Measurements from ENCODE around the gene NRXN2. TPM values are rescaled to one million over a fixed set of nuclear protein-coding genes. Genes with fewer than 3 reads are reported as not detected.

NRXN2 gene
- total and polyA plus RNA-seq, 5 donors from 2014 or later = 0.42 TPM; not detected in 4

DNA sequence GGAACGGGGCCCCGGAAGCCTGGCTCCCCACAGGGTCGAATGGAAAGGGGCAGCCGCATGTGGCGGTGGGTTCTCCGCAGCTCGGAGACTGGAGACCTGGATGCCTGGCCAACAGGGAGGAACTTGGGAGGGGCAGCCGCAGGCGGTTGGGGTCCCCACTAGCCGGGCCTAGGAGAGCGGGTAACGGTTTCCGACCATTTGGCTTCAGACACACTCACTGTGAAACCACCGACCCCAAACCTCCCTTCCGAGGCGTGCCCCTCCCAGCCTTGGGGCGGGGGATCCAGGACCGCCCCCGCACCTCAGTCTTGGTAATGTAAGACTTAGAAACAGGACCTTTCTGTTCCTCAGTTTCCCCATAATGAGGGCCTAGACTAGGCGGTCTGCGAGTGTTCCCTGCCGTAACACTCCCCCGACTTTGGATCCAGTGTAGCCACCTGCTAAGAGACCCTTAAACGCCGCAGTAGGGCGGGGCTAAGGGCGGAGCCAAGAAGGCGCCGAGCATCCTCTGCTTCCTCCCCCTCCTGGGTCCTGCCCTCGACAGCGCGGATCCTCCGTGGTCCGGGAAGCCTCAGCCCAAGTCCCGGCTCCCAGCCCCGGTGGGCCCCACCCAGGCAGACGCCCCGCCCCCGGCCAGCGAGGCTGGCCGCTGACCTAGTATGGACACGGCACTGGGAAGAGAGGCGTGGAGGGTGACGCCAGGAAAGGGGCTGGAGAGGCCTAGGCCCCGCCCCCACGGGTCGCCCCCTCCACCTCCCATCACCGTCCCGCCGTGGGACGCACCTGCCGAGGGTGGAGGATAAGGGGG is 22.7 kb upstream of the NRXN2 start:
- H3K4me1 Mint-ChIP-seq = peaks cover 3 to 49% (median 30%) of the 10 kb centered on the region in 4 donors
- H3K36me3 ChIP-seq (ENCODE audit: control insufficient read depth, insufficient read depth, low read length) = peaks cover 5% of the 10 kb centered on the region
- peaks cover 0 to 1% (median 0%) of the 10 kb centered on the region in 7 donors for H3K9me3 Mint-ChIP-seq
- no peaks in the 10 kb centered on the region for H3K9me3 ChIP-seq (ENCODE audit: control insufficient read depth in 2 of 2, low read length in 2 of 2)
- ATAC-seq (ENCODE audit: low read depth in 2 of 2) = peak; percentile 30 to 39
- peaks cover 11% of the 10 kb centered on the region for H3K36me3 Mint-ChIP-seq
- H3K27ac ChIP-seq (ENCODE audit: insufficient read depth, low read length, poor library complexity, severe bottlenecking) = peak overlapping the region; percentile 93
- peaks cover 5% of the 10 kb centered on the region for H3K27me3 Mint-ChIP-seq
- H3K4me3 ChIP-seq (ENCODE audit: low read depth, low read length) = peak overlapping the region; percentile 70
- no peaks in the 10 kb centered on the region for H3K27me3 ChIP-seq (ENCODE audit: control insufficient read depth, insufficient read depth, low read length)
- peaks cover 57% of the 10 kb centered on the region for H3K4me1 ChIP-seq (ENCODE audit: control insufficient read depth, insufficient read depth, low read length, poor library complexity, severe bottlenecking)
- peak; percentile 68 to 91 (median 86) for DNase-seq
- H3K4me3 Mint-ChIP-seq = peak overlapping the region; percentile 94 to 99 (median 96)
- H3K27ac Mint-ChIP-seq = peak overlapping the region; percentile 98 to 99 (median 99)

DNA sequence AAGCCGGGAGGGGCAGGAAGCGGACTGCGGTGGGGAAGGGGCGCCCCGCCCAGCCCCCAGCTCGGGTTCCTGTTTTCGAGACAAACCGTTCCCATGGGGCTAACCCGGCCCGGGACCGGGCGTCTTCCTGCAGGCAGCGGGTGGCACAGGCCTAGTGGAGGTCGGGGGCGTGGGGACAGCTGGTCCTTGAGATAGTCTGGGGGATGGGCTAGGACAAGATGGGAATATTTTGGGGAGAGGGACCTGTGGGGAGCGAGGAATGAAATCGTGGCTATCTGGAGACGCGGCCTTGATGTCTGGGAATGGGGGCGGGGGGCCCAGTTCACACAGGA is 22.2 kb upstream of the NRXN2 start:
- DNase-seq (peak; percentile 72 to 95 (median 92)), ATAC-seq (ENCODE audit: low read depth in 2 of 2) (peak; percentile 37 to 45)
- Mint-ChIP-seq H3K27ac (peak overlapping the region; percentile 98 to 99 (median 99)), H3K4me1 (peaks cover 0 to 50% (median 30%) of the 10 kb centered on the region in 4 donors), H3K27me3 (peaks cover 5% of the 10 kb centered on the region), H3K9me3 (peaks cover 0 to 1% (median 0%) of the 10 kb centered on the region in 7 donors), H3K36me3 (peaks cover 13% of the 10 kb centered on the region), H3K4me3 (peak overlapping the region; percentile 94 to 99 (median 96))
- peak overlapping the region; percentile 70 for H3K4me3 ChIP-seq (ENCODE audit: low read depth, low read length)
- peaks cover 51% of the 10 kb centered on the region for H3K4me1 ChIP-seq (ENCODE audit: control insufficient read depth, insufficient read depth, low read length, poor library complexity, severe bottlenecking)
- H3K36me3 ChIP-seq (ENCODE audit: control insufficient read depth, insufficient read depth, low read length) = peaks cover 11% of the 10 kb centered on the region
- H3K9me3 ChIP-seq (ENCODE audit: control insufficient read depth in 2 of 2, low read length in 2 of 2) = no peaks in the 10 kb centered on the region
- H3K27me3 ChIP-seq (ENCODE audit: control insufficient read depth, insufficient read depth, low read length) = no peaks in the 10 kb centered on the region
- peak overlapping the region; percentile 93 for H3K27ac ChIP-seq (ENCODE audit: insufficient read depth, low read length, poor library complexity, severe bottlenecking)

DNA sequence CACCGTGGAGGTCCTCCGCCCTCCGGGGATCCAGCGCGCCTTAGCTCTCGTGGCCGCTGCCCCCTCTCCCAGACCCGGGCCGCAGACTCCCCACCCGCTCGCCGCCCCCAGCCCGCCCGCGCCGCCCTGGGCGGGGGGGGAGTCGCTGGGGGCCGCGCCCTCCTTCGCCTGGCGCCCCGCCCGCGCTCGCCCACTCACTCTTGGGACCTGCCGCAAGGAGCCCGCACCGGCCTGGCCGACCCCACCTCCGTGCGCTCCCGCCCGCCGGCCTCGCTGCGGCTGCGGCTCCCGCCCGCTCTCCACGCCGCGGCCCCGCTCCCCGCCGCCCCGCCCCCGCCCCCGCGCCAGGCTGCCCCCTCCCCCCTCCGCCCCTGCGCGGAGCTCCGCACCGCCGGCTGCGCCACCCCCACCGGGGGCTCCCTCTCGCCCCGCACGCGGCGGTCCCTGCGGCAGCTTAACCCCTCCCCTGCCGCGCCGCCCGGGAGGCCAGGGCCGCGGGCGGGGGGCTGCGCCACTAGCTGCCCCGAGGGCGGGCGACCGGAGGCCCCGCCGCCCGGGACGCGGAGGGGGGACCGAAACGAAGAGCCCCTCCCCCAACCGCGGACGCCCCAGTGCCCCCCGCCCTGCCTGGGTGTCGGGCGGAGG is 21.7 kb upstream of the NRXN2 start:
- H3K4me3 Mint-ChIP-seq = peak overlapping the region; percentile 94 to 100 (median 99)
- ATAC-seq (ENCODE audit: low read depth in 2 of 2) (peak in 1 of 2 donors; percentile 0), DNase-seq (peak in 2 of 3 donors; percentile 48 to 59)
- Histone ChIP-seq H3K4me3 (ENCODE audit: low read depth, low read length) (peak overlapping the region; percentile 77), H3K9me3 (ENCODE audit: control insufficient read depth in 2 of 2, low read length in 2 of 2) (no peaks in the 10 kb centered on the region), H3K27me3 (ENCODE audit: control insufficient read depth, insufficient read depth, low read length) (no peaks in the 10 kb centered on the region), H3K4me1 (ENCODE audit: control insufficient read depth, insufficient read depth, low read length, poor library complexity, severe bottlenecking) (peaks cover 51% of the 10 kb centered on the region), H3K27ac (ENCODE audit: insufficient read depth, low read length, poor library complexity, severe bottlenecking) (peak overlapping the region; percentile 93), H3K36me3 (ENCODE audit: control insufficient read depth, insufficient read depth, low read length) (peaks cover 16% of the 10 kb centered on the region)
- no peaks in the 10 kb centered on the region for H3K9me3 Mint-ChIP-seq
- peak overlapping the region; percentile 92 to 100 (median 99) for H3K27ac Mint-ChIP-seq
- H3K4me1 Mint-ChIP-seq = peaks cover 0 to 49% (median 30%) of the 10 kb centered on the region in 4 donors
- H3K27me3 Mint-ChIP-seq = peaks cover 5% of the 10 kb centered on the region
- H3K36me3 Mint-ChIP-seq = peaks cover 15% of the 10 kb centered on the region

DNA sequence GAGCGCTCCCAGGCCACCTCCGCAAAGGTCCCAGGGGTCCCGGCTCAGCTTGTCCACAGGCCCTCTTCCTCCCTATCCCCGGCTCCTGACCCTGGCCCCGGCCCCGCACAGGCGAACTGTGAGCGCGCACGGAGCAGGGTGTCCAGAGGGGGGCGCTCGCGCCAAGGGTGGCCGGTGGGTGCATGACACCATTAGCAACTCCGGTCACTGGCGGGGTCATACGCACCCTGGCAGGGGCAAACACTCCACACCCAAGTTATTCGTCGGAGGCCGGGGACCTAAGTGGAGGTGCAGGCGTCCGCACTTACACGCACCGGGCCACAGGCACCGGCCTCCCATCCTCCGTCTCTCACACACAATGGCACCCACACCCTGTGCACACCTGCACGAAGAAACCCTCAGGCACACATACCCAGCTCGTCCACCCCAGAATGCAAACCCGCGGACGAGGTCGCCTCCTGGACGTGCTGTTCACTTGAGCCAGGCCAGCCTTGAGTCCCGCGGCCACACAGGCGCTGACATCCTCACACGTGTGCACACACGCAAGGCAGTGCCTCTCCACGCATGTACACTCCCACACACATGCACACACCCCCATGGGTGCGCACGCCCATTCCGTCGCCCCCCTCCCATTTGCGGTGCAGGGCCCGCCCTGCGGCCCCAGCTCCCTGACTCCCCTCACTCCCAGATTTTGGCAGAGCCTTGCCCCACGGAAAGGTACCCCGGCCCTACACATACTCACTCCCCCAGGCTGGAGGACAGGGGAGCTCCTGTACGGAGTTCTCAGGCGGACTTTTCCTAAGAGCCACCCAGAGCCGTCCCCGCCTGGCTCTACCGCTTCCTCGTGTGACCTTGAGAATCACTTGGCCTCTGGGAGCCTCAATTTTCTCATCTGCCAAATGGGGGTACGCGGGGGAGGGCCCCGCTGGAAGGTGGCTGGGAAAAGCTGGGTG is 20.9 kb upstream of the NRXN2 start, which contains the start of gene RASGRP2:
Gene RASGRP2, minus strand, starts transcription at position 552 of the 953 bp plus-strand sequence. CDS start 1,276 bp downstream, outside the sequence.
- peak within 1 kb of the TSS; percentile 92 to 100 (median 99) for H3K27ac Mint-ChIP-seq
- H3K27me3 Mint-ChIP-seq = peaks cover 5% of the 10 kb centered on the region
- H3K36me3 Mint-ChIP-seq = peaks cover 22% of the 10 kb centered on the region
- H3K4me3 Mint-ChIP-seq = peak within 1 kb of the TSS; percentile 94 to 100 (median 99)
- H3K36me3 ChIP-seq (ENCODE audit: control insufficient read depth, insufficient read depth, low read length) = peaks cover 23% of the 10 kb centered on the region
- ATAC-seq (ENCODE audit: low read depth in 2 of 2) = peak; percentile 52 to 55
- H3K9me3 ChIP-seq (ENCODE audit: control insufficient read depth in 2 of 2, low read length in 2 of 2) = no peaks in the 10 kb centered on the region
- H3K4me3 ChIP-seq (ENCODE audit: low read depth, low read length) = peak within 1 kb of the TSS; percentile 77
- no peaks in the 10 kb centered on the region for H3K27me3 ChIP-seq (ENCODE audit: control insufficient read depth, insufficient read depth, low read length)
- peaks cover 0 to 55% (median 33%) of the 10 kb centered on the region in 4 donors for H3K4me1 Mint-ChIP-seq
- peaks cover 51% of the 10 kb centered on the region for H3K4me1 ChIP-seq (ENCODE audit: control insufficient read depth, insufficient read depth, low read length, poor library complexity, severe bottlenecking)
- no peaks in the 10 kb centered on the region for H3K9me3 Mint-ChIP-seq
- DNase-seq = peak; percentile 75 to 89 (median 88)
- peak within 1 kb of the TSS; percentile 93 for H3K27ac ChIP-seq (ENCODE audit: insufficient read depth, low read length, poor library complexity, severe bottlenecking)

DNA sequence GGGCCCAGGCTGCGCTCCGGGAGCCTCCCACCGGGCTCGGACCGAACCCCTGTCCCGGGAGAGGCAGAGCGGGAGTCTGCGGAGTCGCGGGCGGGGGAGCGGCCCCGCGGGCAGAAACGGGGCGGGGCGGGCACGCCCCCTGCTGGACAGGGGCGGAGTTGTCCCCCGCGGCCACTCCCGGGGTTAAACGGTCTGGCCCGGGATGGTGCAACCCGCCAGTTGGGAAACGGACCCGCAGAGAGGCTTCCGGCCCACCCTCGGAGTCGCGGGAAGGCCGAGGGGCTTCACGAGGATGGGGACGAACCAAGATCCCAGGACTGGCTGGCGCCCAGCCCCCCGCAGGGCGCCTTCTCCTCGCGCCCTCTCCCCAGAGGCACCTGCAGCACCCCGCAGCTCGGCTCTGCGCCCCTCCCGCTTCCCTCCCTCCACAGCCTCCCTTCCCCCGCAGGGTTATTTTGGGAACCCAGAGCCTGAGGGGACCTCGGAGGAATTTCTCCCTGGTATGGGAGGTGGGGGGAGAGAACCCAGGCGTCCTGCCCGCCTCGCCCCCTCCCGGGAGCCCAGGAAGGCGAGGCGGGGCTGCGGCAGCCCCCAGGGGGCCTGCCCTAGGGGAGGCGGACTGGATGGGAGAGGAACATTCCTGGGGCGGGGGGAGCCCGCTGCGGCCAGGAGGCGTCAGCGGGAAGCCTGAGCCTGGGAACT is 20.0 kb upstream of the NRXN2 start:
- Mint-ChIP-seq H3K27ac (peak overlapping the region in 1 of 3 donors; percentile 97), H3K36me3 (peaks cover 27% of the 10 kb centered on the region), H3K27me3 (peaks cover 5% of the 10 kb centered on the region), H3K9me3 (no peaks in the 10 kb centered on the region), H3K4me3 (peak overlapping the region; percentile 93 to 100 (median 96)), H3K4me1 (peaks cover 0 to 52% (median 31%) of the 10 kb centered on the region in 4 donors)
- Histone ChIP-seq H3K27me3 (ENCODE audit: control insufficient read depth, insufficient read depth, low read length) (no peaks in the 10 kb centered on the region), H3K4me3 (ENCODE audit: low read depth, low read length) (peak overlapping the region; percentile 48), H3K9me3 (ENCODE audit: control insufficient read depth in 2 of 2, low read length in 2 of 2) (no peaks in the 10 kb centered on the region), H3K4me1 (ENCODE audit: control insufficient read depth, insufficient read depth, low read length, poor library complexity, severe bottlenecking) (peaks cover 51% of the 10 kb centered on the region), H3K27ac (ENCODE audit: insufficient read depth, low read length, poor library complexity, severe bottlenecking) (peak overlapping the region; percentile 93), H3K36me3 (ENCODE audit: control insufficient read depth, insufficient read depth, low read length) (peaks cover 31% of the 10 kb centered on the region)
- ATAC-seq (ENCODE audit: low read depth in 2 of 2) (peak; percentile 22 to 23), DNase-seq (peak; percentile 66 to 79 (median 70))

- DNase-seq (peak in 1 of 3 donors; percentile 47), ATAC-seq (ENCODE audit: low read depth in 2 of 2) (peak in 1 of 2 donors; percentile 1)
- Mint-ChIP-seq H3K4me1 (peaks cover 0 to 49% (median 30%) of the 10 kb centered on the region in 4 donors), H3K9me3 (no peaks in the 10 kb centered on the region), H3K36me3 (peaks cover 29% of the 10 kb centered on the region), H3K4me3 (peak overlapping the region; percentile 84 to 89 (median 87)), H3K27ac (peak overlapping the region in 2 of 3 donors; percentile 26 to 83), H3K27me3 (peaks cover 5% of the 10 kb centered on the region)
- H3K36me3 ChIP-seq (ENCODE audit: control insufficient read depth, insufficient read depth, low read length) = peaks cover 38% of the 10 kb centered on the region
- H3K4me1 ChIP-seq (ENCODE audit: control insufficient read depth, insufficient read depth, low read length, poor library complexity, severe bottlenecking) = peaks cover 51% of the 10 kb centered on the region
- H3K27me3 ChIP-seq (ENCODE audit: control insufficient read depth, insufficient read depth, low read length) = no peaks in the 10 kb centered on the region
- H3K27ac ChIP-seq (ENCODE audit: insufficient read depth, low read length, poor library complexity, severe bottlenecking) = peak overlapping the region; percentile 93
- H3K9me3 ChIP-seq (ENCODE audit: control insufficient read depth in 2 of 2, low read length in 2 of 2) = no peaks in the 10 kb centered on the region
- peak overlapping the region; percentile 53 for H3K4me3 ChIP-seq (ENCODE audit: low read depth, low read length)
Observed at GRCh38 chr11:64742087-64742888, 19.3 kb upstream of the NRXN2 start.
